GM12873 (cell line): Measurements from ENCODE around the gene LRRC18.

Experiments
- TF ChIP-seq, protein P1 (sequence below): IDR thresholded peaks from 2 replicates; pipeline ENCODE4 v1.5.1; 2012; ENCODE audit warnings: low read depth, mild to moderate bottlenecking, moderate library complexity, low read length, control low read depth; ENCODE audit not compliant: insufficient read depth; ENCODE audit errors: missing control alignments

LRRC18 gene

DNA sequence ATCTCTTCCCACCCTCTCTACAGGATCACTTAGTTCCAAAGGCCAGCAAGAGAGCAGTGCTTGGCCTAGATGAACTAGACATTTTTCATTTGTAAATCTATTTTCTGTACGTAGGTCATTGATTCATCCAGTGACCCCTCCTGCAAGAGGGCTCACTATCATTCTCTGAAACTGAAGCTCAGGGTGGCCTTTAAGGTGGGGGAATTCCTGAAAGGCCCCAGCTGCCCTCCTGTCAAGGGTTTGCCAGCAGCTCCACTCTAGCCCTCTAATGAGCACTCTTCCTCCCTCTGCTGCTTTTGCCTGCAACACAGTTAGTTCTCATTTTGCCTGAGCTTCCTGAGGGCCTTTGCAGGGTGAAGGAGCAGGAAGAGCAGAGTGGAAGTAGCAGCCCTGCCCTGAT lies 41.2 kb downstream of the LRRC18 start:
- TF ChIP-seq, protein P1, sequence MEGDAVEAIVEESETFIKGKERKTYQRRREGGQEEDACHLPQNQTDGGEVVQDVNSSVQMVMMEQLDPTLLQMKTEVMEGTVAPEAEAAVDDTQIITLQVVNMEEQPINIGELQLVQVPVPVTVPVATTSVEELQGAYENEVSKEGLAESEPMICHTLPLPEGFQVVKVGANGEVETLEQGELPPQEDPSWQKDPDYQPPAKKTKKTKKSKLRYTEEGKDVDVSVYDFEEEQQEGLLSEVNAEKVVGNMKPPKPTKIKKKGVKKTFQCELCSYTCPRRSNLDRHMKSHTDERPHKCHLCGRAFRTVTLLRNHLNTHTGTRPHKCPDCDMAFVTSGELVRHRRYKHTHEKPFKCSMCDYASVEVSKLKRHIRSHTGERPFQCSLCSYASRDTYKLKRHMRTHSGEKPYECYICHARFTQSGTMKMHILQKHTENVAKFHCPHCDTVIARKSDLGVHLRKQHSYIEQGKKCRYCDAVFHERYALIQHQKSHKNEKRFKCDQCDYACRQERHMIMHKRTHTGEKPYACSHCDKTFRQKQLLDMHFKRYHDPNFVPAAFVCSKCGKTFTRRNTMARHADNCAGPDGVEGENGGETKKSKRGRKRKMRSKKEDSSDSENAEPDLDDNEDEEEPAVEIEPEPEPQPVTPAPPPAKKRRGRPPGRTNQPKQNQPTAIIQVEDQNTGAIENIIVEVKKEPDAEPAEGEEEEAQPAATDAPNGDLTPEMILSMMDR = no peak

DNA sequence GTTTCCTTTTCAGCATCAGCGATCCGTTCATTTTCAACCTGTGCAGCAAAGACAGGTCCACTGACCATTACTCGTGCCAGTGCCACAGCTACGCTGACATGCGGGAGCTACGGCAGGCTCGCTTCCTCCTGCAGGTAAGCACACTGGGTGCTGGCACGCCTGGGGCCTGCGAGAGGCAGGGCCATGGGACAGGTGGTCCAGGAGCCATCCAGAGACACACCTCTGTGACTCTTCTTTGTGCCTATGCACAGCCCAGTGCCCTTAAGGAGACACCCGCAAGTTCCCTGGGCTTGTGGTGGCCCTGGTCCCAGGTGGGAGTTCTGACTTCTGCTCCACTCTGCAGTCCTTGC lies 42.2 kb downstream of the LRRC18 start:
- TF ChIP-seq, protein P1 = no peak

DNA sequence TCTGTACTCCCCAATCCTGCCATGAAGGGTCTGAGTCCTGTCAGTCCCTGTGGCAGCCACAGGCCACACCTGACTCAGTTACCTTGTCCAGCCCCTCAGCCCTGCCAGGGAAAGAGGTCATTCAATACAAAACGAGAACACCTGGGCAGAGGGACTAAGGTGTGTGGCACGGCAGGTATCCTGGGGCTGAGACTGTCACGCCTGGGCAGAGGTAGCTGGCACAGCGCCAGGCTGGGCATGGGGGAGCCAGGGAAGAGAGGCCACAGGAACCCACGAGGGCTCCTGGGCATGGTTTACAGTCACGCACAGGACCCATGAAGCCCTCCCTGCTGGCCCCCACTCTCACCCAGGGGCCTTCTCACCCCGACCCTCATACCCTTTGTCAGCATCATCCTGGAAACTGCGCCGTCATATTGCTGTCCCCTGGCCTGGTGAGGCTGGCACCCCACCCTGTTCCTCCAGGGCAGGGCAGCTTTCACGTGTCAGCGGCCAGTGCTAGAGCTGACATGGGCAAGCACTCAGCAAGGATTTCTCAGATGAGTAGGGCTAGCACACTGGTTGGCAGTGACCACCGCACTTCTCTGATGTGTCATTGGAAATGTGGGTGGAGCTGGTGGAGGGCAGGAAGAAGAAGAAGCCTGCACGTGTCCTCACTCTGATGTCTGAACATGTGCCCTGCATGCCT lies 42.7 kb downstream of the LRRC18 start:
- TF ChIP-seq, protein P1 = no peak

DNA sequence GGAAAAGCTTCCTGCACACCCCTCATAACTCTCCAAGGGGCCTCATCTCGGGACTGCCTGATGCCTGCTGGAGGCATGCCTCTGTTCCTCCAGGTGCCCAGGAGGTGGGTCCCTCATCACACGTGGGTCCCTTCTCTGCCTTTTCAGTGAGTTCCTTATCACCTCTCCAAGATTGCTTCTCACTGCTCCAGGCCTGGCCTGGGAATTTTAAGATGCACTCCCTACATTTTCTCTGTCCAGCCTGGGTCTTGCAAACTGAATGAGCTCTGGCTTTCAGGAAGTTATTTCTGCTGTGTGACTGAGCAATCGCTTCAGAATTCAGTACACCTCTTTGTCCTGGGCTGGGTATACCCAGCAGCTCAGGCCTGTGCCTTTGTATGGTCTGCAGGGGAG lies 43.8 kb downstream of the LRRC18 start:
- TF ChIP-seq, protein P1 = no peak

DNA sequence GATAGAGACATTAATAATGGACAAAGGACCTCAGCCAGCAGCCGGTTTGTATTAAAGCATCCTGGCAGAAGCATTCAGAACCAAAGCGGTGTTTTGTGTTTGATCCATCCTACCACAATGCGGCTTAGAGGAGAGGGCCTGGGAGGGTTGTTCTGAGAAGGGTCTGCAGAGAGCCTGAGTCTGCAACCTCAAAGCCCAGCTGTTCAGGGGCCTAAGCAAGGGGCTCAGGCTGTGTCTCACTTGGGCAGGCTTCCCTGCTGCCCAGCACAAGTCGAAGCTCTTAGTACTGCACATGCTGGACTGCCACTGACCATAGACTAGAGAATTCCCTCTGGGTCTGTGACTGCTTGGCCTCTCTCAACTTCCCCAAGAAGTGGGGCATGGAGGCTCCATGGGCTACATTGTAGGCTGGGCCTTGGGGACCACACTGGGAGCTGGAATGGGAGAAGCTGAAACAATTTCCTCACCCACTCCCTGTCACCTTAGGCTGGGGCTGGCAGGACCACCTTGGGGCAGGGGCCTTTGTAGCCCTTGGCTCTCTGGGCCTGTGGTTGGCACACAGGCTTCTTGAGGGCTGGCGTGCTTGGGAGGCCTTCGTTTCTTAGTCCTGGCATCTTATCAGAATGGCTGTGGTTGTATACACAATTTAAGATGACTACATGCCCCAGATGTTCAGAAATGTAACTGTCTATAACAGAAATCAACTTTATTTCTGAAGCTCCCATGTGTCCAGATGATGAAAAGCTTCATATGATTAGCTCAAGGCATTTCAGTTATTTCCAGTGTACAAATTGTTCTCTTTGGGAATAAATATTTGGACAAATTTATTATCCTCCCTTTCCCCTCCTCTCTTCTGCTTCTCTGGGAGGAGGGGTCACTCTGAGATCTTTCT lies 44.5 kb downstream of the LRRC18 start:
- TF ChIP-seq, protein P1 = no peak

DNA sequence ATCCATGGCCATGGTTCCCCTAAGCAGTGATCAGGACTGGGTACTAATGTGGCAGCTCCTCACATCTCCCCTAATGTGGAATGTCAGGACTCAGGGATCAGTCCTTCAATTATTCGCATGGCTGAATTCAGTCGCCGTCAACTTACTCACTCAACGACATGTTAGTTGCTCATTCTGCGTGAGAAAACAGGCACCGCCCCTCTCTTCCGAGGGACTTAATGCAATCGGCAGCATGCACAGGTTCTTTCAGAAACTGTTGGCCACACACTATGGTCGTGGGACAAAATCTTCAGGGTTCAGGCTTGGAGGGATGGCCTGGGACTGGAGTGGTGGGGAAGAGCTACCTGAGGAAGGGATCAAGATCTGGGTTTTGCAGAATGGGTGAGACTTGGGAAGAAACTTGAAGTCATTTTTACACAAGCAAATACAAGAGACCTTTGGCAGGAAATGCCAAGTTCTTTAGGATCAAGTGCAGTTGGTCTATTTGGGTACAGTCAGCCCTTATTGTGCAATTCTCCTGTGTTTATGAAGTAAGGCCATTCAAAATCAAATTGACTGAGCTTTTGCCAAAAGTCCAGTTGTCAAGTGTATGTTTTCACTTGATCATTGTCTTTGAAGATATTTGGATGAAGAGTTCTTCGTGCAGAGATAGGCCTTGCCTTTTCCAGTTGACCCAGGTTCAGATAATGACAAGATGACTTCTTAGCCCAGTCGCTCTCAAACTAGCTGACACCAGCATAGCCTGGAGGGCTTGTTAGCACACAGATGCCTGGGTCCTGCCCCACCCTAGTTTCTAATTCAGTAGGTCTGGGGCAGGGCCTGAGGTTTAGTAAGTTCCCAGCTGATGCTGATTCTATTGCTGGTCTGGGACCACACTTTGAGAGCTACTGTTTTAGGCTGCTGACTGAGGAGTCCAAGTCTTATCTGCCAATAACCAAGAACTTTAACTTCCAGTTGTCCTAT lies 48.5 kb downstream of the LRRC18 start:
- TF ChIP-seq, protein P1 = no peak
